GM19452 (cell line): Measurements from ENCODE around the gene NECTIN4.

Source experiments
- ATAC-seq: cut with Tn5 transposase; IDR thresholded peaks from one replicate; pipeline ENCODE4 v1.9.1; 2021; ENCODE audit not compliant: unreplicated experiment

NECTIN4 gene

GRCh38 chr1:161113915-161114314 lies 24.6 kb upstream of the NECTIN4 start:
- ATAC-seq = no peak

DNA sequence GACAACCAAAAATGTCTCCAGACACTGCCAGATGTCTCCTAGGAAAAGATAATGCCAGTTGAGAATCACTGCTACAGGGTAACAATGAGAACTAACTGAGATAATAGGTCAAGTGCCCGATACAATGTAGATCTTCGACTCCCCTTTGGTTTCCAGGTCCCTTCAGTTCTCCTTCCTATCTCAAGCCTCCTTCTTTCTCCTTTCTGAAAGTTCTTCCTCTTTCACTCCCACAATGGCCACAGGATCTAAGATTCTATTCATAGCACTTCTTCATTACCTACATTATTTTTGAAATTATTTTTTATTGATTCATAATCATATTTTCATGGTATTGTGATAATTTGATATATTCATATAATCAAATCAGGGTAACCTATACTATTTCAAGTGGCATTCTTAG lies 22.2 kb upstream of the NECTIN4 start:
- ATAC-seq = no peak

DNA sequence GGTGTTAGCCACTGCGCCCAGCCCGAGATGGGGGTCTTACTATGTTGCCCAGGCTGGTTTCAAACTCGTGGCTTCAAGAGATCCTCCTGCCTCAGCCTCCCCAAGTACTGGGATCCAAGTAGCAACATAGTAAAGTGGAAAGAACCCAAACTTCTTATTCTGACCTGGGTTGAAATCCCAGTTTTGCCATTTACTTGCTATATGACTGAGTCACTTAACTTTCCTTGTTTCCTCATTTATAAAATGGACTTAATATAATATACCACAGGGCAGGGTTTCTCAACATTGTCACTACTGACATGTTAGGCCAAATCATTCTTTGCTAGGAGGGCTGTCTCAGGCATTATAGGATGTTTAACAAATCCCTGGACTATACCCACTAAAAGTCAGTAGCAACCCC lies 21.8 kb upstream of the NECTIN4 start:
- no peak for ATAC-seq

- no peak for ATAC-seq
Measured at GRCh38 chr1:161106431-161106830, 17.1 kb upstream of the NECTIN4 start.

DNA sequence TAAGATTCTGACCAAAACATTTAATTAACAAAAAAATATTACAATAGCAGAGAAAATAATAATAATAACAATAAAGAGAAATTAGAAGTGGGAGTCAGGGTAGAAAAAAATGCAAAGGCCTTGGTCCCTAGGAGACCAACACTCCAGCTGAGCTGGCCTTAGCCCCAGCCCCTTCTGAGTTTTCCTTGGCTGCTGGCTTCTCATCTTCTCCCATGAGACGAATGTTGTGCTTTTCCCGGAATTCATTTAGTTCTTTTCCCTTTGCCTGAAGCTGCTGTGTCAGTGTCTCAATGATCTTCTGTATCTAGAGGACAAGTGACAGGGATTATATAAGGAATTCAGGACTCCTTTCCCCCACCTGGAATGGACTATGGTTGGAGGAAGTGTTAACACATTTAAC lies 11.2 kb upstream of the NECTIN4 start:
- no peak for ATAC-seq

GRCh38 chr1:161099090-161099802 lies 9.9 kb upstream of the NECTIN4 start:
- no peak for ATAC-seq

DNA sequence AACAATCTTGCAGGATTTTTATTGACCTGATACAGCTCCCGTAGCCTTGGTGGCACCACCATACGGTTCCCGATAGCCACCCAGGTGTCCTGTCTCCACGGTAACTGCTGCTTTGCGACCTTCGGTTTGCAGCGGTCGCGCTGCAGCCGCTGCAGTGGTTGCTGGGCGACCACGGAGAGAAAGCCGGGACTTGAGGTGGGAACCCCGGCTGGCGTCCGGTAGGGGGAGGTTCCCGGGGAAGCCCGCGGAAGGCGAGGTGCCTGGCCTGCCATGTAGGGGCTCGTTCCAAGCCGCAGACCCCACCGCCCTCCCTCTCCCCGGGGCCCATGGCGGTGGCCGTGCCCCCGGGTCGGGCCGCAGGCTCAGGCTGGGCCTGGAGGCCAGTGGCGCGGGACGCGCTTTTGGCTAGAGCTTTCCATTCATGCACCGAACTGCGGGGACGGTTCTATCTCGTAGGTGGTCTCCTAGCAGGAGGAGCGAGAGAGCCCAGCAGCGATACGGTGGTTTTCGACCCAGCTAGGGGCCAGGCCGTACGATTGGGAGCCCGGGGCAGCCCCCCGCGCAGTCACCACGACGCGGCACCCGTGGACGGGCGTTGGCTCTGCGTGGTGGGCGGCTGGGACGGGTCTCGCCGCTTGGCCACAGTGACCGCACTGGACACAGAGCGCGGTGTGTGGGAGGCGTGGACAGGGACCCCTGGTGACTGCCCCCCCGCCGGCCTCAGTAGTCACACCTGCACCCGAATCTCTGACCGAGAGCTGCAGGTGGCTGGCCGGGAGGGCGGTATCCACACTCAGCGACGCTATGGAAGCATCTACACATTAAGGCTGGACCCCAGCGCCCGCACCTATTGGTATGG lies 9.1 kb upstream of the NECTIN4 start, which contains the start of gene KLHDC9:
TSS of gene KLHDC9 (plus strand) at position 152 of the 859 bp plus-strand sequence. CDS start at position 327, 175 bp downstream.
- ATAC-seq = peak; percentile 77

DNA sequence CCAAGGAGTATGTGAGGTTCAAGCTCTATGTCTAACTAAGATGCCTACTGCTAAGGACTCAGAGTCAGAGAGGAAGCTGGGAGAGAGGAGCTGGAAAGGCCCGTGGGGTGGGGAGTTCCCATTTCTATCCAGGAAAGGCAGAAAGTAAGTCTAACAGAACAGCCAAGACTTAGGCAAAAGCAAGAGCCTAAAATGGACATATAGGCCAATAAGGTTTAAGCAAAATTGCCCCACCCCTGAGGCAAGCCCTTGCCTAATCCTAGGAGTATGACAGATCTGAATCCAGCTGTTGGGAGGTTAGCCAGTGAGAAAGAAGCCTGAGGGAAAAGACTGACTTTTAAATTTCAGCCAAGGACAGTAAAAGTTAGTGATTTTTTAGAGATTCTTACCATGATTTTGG lies 7.2 kb upstream of the NECTIN4 start:
- ATAC-seq = no peak

GRCh38 chr1:161096015-161096414 lies 6.7 kb upstream of the NECTIN4 start:
- peak; percentile 42 for ATAC-seq

- ATAC-seq = no peak
Measured at GRCh38 chr1:161095230-161095629, 5.9 kb upstream of the NECTIN4 start.

GRCh38 chr1:161094481-161094880 lies 5.1 kb upstream of the NECTIN4 start:
- no peak for ATAC-seq

DNA sequence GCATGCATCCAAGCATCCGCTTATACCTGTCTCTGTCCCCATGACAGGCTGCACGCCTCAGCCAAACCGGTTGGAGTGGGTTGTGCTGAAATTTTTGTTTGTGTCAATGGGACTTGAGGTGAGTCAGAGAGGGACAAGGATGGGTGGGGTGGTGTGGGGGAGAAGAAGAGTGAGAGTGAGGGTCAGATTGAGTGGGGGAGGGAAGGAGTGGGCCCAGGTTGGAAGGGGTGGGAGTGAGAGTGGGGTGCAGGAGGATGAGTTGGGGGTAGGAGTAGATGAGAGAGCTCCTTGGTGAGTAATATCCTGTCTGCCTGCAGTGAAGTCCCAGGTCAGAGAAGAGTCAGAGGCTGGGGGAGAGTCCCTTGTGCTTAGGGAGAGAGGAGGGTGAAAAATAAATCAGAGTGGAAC lies 3.3 kb upstream of the NECTIN4 start:
- ATAC-seq = no peak

- no peak for ATAC-seq
Measured at GRCh38 chr1:161091796-161092507, 2.6 kb upstream of the NECTIN4 start.

- no peak for ATAC-seq
Measured at GRCh38 chr1:161091093-161091492, 1.7 kb upstream of the NECTIN4 start.

- ATAC-seq = no peak
Measured at GRCh38 chr1:161090617-161091016, 1.3 kb upstream of the NECTIN4 start.

- no peak for ATAC-seq
Measured at GRCh38 chr1:161089938-161090337, 580 bp upstream of the NECTIN4 start.

DNA sequence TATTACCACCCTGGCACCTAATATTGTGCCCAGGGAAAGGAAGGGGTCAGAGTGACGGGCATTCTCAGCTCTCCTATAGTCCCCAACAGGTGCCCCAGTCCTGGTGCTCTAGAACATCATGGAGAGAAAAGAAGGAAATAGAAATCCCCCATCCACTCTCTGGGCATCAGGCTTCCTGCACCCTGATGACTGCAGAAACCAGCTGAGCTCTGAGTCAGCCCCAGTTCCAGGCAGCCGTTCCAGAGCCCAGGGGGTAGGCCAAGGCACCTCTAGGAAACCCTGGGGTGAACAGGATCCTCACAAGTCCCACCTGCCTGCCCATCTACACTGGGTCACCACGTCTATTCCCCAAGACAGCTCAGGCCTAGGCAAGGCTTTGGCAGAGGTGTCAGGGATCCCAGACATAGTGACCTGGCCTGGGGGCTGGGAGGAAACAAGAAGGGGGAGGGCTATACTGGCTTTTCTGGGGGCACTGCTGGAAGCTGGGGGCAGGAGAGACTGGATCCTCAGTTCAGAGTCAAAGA lies 709 bp downstream of the NECTIN4 start:
- ATAC-seq = no peak

DNA sequence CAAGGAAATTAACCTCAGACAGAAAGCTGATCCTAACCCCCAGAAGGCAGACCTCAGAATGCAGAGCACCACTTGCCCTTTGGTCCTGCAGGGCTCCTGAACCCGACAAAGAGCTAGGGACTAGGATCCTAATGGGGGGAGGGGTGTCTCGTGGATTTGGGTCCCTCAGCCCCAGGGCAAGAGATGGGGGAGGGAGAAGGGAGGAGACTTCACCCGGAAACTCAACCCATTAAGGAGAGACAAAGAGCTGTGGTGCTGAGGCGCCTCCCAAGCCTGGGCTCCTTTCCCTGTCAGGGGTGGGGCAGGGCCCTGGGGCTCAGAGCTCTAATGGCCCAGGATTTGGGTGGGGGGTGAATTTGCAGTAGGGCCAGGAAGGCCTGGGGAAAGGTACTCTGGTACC lies 2.9 kb downstream of the NECTIN4 start:
- ATAC-seq = no peak

DNA sequence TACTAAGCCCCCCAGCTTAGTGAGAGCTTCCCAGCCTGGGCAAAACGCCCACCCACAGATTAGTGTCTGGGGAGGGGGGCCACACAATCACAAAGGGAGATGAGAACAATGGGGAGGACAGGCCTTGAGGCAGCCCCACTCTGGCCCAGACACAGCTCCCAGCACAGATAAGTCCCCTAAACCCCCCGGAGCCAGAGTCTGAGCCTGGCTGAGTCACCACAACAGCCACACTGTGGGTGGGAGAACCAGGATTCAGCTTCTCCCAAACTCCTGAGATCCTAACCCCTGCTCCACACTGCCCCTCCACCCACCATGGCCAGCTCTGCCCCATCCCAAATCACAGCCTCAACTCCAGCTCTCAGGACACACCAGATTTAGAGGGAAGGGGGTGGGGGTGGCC lies 4.2 kb downstream of the NECTIN4 start:
- ATAC-seq = no peak

- ATAC-seq = no peak
Measured at GRCh38 chr1:161084597-161084988, 4.8 kb downstream of the NECTIN4 start.
